SKM-1 treated with dmso at 0.1 percent for 144 hours (cell line): ENCODE measurements around the gene RGS12.

Experiments used
- DNase-seq: peaks from one replicate; lab custom pipeline; 2025; ENCODE audit not compliant: unreplicated experiment; lab: John Stamatoyannopoulos, UW

The RGS12 gene

DNA sequence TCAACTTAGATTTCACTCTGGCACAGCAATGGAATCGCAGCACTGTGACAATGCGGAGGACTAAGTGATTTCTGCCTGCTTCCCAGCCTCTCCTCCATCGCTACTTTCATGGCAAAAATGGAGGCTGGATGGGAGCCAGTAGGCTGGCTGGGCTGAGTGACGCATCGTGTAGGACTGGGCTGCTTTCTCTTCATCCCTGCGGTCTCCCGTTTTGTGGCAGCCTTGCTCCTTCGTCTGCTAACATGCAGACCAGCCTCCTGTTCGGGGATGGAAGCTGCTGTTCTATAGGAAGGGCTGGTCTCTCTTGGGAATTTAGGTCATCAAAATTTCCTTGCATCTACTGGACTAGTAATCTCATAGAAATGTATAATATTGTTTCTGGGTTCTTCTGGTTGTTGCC, 15.8 kb upstream of the RGS12 start:
- DNase-seq = no peak

DNA sequence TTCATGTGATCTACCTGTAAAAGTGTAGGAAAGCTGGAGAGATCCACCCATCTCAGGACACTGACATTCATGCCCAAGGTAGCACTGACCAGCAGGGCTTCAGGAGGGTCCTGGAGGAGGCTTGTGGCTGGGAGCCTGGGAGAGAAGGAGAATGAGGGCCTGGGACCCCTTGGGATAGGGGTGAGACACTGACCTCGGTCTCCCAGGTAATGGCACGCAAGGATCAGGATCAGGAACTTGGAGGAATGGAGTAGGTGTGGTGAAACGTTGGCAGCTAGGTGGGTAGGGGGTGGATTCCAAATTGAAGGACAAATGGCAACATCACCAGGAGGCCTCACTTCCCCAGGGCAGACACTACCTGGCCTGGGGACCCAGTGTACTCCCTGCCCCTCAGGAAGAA, 12.4 kb upstream of the RGS12 start:
- no peak for DNase-seq

GRCh38 chr4:3283483-3283882, 9.3 kb upstream of the RGS12 start:
- no peak for DNase-seq

GRCh38 chr4:3283916-3284315, 8.9 kb upstream of the RGS12 start:
- no peak for DNase-seq

- no peak for DNase-seq
Measured at GRCh38 chr4:3284734-3285557, 7.9 kb upstream of the RGS12 start.

- DNase-seq = peak; percentile 98
Measured at GRCh38 chr4:3285558-3286334, 7.1 kb upstream of the RGS12 start.

DNA sequence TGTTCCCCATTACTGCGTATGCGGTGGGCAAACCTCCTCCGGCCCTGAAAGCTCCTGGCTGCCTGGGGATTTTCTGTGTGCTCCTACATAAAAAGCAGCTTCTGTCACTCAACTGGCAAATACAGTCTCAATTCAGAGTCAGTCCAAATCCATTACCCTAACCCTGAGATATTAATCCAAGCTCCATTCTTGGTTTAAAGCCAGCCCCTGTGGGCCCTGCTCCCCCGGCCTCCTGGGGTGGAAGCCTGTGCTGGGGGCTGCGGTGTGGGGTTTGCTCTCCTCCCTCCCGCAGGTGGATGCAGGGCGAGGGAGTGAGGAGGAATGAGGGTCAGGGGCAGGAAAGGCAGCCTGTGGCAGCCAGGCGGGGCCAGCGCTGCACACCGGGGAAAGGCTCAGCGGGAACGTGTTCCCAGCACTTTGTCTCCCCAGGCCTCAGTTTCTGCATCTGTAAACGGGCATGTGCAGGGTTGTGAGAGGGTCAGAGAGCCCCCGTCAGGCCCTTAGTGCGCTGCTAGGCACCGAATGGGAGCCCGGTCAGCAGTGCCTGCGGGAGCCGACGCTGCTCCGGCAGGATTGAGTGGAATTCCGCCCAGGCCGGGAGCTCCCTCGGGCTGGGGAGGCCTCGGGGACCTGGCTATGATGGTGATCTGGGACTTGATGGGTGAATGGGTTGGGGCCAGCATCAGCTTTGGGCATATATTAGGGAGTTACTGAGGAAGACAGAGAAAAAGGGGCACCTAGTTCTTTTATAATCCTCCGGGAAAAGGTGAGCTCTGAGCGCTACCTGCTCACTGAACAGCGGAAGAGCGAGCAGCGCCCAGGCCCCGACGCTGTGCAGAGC, 6.3 kb upstream of the RGS12 start:
- DNase-seq = no peak

GRCh38 chr4:3287271-3287971, 5.4 kb upstream of the RGS12 start:
- DNase-seq = no peak

DNA sequence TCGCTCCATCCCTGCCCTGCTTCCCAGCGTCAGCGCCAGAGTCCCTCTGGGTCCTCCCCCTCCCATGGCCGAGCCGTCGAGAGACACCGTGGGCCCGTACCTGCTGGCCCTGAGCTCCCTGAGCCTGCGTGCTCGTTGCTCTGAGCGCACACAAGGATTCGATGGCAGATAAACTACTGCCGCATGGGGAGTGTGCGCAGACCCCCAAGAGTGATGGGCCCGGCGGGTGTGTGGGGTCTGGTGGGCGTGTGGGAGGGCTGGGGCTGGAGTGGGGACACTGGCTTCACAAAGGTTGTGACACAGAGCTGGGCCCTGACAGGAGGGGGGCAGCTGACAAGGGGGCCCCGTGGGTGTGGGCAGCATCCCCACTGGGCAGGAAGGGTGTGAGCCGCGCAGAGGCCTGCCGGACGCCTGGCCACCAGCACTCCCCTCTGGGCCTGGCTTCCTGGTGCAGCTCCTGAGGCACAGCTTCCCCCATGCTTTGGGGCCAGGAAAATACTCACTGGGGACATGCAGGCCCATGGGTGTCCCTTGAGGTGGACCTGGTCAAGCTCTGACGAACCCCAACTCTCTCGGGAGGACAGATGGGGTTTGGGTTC, 4.8 kb upstream of the RGS12 start:
- DNase-seq = no peak

DNA sequence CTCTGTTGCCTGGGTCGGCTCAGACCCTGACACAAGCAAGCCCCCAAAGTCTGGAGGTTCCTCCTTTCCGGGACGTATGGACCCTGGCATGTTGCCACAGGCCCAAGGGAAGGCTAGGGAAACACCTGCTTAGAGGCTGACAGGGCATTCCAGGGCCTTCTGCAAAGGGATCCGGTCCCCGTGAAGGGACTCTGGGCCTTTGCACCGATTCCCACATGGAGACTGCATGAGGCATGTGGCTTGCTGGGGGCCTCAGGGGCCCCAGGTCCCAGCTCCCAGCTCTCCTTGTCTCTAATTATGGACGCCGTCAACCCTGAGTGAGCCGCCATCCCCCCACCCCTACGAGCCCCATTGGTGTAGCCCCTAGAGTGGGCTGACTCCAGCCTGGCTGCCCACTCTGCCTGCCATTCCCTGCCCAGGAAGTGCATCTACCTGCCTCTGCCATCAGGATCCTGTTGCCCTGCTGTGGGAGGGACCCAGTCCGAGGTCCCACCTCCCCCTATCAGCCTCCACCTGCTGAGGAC, 4.2 kb upstream of the RGS12 start:
- DNase-seq = no peak

GRCh38 chr4:3290476-3290875, 2.3 kb upstream of the RGS12 start:
- no peak for DNase-seq

DNA sequence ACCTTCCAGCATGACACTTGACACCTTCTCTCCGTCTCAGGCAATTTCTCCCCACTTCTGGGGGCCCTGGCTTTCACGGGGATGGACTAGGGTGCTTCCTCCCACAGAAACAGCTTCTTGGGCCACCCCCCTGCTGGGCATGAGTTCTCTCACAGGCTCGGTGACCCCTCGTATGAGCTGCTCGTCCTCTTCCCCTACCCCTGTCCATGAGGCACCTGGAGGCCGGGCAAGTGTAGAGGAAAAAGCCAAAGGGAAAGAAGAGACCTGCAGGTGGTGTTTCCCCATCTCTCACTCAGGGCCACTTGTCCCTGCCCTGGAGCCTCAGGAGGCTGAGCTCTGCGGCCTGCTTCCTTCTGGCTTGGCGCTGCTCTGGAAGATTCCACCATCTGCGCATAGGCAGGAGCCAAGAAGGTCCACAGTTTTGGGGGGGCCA, 1.9 kb upstream of the RGS12 start:
- no peak for DNase-seq

- no peak for DNase-seq
Measured at GRCh38 chr4:3291411-3291968, 1.3 kb upstream of the RGS12 start.

DNA sequence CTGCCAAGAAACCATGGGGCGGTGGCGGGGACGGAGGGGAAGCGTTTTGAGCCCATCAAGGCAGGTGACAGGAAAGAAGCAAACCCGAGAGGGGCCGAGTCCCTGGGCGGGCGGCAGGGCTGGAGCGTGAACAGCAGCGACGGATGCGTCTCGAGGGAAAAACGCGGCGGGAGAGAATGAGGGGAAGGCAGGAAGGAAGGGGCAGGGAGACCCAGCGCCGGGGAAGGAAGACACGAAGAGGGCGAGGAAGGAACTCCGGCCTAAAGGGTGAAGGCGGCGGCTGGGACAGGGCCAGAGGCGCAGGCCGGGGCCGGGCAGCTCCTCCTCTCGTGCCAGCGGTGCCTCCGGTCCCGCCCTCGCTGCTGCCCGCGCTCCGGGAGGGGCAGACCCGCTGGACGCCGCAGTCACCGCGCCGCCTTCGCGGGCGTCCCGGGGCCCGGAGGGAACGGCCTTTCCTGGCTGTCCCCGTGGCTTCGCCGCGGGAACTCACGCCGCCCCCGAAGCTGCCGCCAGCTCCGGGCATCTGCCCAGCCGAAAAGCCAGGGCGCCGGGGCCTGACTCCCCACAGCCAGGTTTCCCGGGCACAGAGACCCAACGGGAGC, 751 bp upstream of the RGS12 start:
- peak; percentile 18 for DNase-seq

DNA sequence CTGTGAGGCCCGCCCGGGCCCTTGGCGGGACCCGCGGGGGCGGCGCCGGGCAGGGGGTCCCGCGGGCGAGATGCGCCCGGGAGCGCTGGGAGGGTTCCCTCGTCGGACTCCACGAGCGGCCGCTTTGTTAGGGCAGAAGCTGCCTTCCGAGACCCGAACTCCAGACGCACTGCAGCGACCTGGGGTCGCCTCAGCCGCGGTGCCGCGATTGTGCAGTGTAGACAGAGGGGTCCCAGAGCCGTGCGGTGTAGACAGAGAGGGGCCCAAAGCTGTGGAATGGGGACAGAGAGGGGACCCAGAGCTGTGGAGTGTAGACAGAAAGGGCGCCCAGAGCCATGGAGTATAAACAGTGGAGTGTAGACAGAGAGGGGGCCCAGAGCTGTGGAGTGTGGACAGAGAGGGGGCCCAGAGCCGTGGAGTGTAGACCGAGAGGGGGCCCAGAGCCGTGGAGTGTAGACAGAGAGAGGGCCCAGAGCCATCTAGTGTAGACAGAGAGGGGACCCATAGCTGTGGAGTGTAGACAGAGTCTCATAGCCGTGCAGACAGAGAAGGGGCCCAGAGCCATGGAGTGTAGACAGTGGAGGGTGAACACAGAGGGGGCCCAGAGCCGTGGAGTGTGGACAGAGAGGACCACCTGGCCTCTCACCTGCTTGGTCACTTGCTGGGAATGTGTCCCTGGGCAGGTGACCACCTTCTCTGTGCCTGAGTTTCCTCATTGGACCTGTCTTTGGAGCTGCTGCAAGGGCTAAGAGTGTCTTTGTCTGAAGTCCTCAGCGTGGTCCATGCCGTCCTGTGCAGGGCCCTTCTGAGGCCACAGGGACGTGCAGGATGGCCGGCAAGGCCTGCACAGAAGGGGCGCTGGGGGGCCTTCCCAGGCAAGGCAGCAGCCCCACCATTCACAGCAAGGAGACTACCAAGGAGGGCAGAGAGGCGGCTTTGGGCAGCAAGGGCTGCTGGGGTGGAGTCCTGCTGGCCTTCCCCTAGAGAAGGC, 875 bp downstream of the RGS12 start:
- no peak for DNase-seq

GRCh38 chr4:3294401-3295241, 1.8 kb downstream of the RGS12 start:
- DNase-seq = no peak

- DNase-seq = no peak
Measured at GRCh38 chr4:3295837-3296624, 3.2 kb downstream of the RGS12 start.
